ENCODE results near the gene OR7C1.
A peak's percentile ranks its signal among the peaks of the same experiment; 100 is the strongest.
"Not testable (repeated sequence)": the region's sequence is repeated elsewhere in the genome, so short reads cannot be mapped to it uniquely, and the experiment has no call there.

The OR7C1 gene

DNA sequence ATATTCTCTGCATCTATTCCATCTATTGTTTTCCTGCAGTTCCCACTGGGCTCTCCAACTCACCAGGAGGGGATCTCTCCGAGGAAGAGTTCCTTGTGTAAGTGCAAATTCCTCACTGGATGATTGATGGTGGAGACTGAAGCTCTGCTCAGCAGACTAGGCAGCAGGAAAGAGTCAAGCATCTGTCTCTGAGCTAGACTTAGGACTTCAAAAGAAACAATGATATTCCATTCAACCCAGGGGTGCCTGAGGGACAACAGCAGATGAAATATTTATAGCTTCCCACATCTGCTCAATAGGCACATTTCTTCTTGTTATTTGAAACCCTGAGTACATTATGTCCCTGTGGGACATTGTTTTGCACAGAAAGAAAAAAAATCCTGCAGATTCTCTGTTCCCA is at the start of gene OR7C1, which contains the start of gene OR7A5:
Gene OR7C1 (minus strand): TSS at position 175 of the 400 bp plus-strand sequence. CDS start 35,049 bp downstream, outside the sequence.
Gene OR7A5 (minus strand): TSS at position 175 of the 400 bp plus-strand sequence. CDS start 6,944 bp downstream, outside the sequence.
- DNase-seq = no peak

DNA sequence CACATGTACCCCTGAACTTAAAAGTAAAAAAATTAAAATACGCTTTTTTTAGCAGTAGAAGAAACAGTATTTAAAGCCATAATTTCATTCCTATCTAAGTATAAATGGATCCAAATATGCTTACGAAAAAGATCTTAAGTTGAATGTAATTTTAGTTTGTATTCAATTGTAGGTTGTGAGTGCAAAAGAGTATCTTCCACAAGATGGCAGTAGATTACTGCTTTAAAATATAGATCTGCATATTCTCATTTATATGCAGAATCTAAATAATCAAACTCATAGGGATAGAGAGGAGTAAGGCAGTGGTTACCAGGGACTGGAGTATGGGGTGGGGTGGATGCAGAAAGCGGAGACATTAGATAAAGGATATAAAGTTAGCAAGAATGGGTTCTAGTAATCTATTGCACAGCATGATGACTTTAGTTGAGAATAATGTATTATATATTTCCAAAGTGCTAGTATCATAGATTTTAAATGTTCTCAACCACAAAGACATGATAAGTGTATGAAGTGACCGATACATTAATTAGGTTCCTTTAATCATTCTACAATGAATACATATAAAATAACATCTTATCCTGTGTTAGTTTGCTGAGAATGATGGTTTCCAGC is 36.7 kb upstream of the OR7C1 start:
- peak in 1 of 3 experiments; percentile 14 for DNase-seq

DNA sequence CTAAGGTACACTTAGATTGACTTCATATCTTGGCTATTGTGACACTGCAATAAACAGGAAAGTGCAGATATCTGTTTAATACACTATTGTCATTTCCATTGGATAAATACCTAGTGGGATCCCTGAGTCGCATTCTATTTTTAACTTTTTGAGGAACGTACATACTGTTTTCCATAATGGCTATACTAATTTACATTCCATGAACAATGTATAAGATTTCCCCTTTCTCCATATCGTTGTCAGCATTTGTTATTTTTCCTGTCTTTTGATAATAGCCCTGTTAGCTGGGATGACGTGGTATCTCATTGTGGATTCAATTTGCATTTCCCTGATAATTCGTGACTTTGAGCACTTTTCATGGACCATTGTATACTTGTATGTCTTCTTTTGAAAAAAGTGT is 33.5 kb upstream of the OR7C1 start:
- DNase-seq = no peak

DNA sequence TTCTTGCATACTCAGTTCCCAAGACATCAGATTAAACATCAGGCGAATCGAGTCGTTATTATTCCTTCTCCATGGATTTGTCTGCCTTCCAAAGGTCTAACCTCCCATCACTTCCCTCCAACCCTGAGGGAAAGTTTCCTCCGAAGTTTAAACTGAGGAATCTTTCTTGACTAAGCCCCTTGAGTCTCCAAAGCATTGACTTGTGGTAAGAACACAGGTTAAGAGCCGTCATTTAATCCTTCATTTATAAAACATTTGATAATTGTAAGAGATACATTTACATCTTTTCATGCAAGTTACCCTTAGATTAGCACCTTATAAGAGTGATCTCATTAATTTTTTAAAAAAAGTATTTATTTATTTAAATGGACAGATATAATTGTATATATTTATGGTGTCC is 13.8 kb upstream of the OR7C1 start, which contains the start of gene OR7A10:
Gene OR7A10 (minus strand): TSS at position 101 of the 400 bp plus-strand sequence. CDS start 7,045 bp downstream, outside the sequence.
- DNase-seq = no peak

GRCh38 chr19:14843578-14843977 is 8.6 kb upstream of the OR7C1 start:
- DNase-seq = no peak

GRCh38 chr19:14843169-14843568 is 8.2 kb upstream of the OR7C1 start:
- DNase-seq = no peak

DNA sequence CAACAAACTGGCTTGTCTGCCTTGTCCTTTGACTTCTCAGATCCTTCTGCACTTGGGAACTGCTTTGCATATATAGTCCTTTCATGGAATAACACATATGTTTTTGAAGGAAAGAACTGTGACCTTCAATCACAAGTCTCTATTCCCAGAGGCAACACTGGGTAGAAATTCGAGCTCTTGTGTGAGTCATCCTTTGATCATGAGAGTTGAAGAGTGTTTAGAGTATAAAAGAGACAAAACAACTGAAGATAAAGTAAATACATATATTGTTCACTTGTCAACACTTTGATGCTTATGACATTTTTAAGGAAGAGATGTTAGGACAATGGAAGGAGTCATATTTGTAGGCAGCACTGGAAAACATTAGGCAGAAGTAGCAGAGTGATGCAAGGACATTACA is 5.2 kb upstream of the OR7C1 start:
- DNase-seq = no peak

- no peak for DNase-seq
Measured at GRCh38 chr19:14837391-14837790, 2.4 kb upstream of the OR7C1 start.

DNA sequence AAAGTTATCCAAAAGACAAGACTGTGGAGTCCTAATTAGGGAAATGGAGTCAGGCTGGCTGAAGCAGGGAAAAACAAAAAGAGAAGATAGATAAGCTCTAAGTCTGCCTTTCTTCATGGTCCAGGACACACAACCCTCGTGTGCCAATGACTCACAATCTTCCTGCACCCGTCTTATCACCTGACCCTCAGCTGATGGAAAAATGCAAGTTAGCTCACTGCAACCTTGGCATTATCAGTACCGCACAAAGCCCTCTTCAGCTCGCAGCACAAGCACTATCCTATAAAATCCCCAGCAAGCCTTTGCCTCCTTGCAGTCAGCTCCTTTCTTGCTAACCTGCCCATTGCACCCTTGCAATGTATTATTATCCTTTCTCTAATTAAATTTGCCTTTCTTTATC is 4.3 kb downstream of the OR7C1 start:
- DNase-seq = no peak

DNA sequence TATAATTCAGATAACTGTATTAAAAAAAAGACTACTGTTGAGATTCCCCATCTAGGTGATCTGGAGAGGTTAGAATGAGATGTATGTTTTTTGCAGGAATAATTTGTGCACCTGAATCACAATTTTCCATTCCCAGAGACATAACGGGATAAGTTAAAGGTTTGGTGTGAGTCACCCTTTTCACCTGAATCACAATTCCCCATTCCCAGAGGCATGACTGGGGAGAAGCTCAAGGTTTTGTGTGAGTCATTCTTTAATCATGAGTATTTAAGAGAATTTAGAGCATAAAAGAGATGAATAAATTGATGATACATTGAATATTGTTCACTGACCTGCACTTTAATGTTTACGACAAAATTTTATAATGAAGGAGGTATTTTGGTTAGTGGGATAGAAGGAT is 9.0 kb downstream of the OR7C1 start:
- no peak for DNase-seq

GRCh38 chr19:14821937-14822336 is 13.0 kb downstream of the OR7C1 start:
- no peak for DNase-seq

GRCh38 chr19:14818588-14818987 is 16.4 kb downstream of the OR7C1 start:
- no peak for DNase-seq

- DNase-seq = no peak
Measured at GRCh38 chr19:14817052-14817451, 17.9 kb downstream of the OR7C1 start.

- DNase-seq = no peak
Measured at GRCh38 chr19:14814982-14815652, 19.9 kb downstream of the OR7C1 start.

DNA sequence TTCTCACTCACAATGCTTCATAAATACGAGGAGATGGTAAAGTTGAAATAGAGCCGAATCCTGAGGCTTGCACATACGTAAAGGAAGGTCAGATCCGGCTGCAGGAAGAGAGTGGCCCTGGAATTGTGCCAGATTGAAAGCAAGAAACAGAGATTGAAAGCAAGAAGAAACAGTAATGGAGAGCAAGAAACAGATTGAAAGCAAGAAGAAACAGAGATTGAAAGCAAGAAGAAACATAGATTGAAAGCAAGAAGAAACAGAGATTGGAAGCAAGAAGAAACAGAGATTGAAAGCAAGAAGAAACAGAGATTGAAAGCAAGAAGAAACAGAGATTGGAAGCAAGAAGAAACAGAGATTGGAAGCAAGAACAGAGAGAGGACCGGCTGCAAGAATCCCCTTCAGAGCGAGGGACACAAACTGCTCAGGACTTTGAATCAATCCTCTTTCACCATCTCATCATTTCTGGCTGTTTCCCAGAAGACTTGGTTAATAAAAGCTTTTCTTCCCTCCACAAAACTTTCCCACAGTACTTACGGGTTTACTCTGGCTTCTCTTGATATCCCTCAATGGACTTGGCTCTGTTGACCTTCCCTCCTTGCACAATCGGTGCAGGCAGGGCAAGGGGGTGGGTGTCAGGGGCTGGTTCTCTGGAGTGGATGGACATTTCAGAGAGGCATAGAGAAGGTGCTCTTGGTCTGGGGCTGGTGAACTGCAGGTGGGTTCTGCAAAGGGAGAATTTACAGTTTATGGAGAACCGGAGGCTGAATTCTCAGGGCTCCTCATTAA is 25.5 kb downstream of the OR7C1 start:
- DNase-seq = no peak

DNA sequence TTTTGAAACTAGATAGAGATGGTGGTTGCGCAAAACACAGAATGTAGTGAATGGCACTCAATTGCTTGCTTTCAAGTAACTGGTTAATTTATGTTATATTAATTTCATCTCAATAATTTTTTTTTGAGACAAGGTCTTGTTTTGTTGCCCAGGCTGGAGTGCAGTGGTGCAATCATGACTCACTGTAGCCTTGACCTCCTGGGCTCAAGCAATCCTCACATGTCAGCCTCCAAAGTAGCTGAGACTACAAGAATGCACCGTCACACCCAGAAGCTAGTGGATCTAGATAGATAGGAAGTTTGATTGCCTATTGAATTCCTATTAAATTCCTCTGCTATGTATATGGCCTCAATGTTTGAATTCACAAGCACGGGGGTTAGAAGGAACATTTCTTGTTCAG is 30.2 kb downstream of the OR7C1 start:
- DNase-seq = no peak

GRCh38 chr19:14798760-14799159 is 36.2 kb downstream of the OR7C1 start:
- DNase-seq = no peak

DNA sequence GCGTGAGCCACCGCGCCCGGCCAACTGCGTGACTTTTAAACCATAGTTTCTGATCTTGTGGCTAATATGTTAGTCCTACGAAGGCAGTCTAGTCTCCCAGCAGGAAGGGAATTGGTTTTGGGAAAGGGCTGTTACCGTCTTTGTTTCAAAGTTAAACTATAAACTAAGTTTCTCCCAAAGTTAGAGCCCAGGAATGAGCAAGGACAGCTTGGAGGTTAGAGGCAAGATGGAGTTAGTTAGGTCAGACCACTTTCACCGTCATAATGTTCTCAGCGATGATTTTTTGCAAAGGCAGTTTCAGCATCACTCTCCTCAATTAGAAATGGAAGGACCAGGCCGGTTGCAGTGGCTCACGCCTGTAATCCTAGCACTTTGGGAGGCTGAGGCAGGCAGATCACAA is 39.0 kb downstream of the OR7C1 start:
- no peak for DNase-seq

DNA sequence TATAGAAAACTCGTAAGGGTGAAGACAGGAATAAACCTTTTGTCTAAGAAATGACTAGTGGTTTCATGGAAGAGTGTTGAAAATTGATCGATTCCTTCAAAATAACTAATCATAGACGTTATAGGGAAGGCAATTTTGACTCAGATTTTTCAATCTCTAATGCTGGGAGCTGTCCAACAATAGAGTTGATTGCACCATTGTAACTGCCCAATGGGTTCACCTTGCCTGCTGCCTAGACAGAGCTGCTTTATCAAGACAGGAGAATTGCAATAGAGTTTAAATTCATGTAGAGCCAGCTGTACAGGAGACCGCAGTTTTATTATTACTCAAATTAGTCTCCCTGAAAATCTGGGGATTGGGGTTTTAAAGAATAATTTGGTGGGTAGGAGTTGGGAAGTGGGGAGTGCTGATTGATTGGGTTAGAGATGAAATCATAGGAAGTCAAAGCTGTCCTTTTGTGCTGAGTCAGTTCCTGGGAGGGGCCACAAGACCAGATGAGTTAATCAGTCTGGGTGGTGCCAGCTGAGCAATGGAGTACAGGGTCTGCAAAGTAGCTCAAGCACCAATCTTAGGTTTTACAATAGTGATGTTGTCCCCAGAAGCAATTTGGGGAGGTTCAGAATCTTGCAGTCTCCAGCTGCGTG is 39.8 kb downstream of the OR7C1 start:
- no peak for DNase-seq

- DNase-seq = peak in 1 of 3 experiments; percentile 9
Measured at GRCh38 chr19:14792250-14792649, 42.7 kb downstream of the OR7C1 start.

- DNase-seq = no peak
Measured at GRCh38 chr19:14786421-14786851, 48.5 kb downstream of the OR7C1 start.

- not testable (repeated sequence) for DNase-seq
Measured at GRCh38 chr19:14785102-14785793, 49.7 kb downstream of the OR7C1 start.

DNA sequence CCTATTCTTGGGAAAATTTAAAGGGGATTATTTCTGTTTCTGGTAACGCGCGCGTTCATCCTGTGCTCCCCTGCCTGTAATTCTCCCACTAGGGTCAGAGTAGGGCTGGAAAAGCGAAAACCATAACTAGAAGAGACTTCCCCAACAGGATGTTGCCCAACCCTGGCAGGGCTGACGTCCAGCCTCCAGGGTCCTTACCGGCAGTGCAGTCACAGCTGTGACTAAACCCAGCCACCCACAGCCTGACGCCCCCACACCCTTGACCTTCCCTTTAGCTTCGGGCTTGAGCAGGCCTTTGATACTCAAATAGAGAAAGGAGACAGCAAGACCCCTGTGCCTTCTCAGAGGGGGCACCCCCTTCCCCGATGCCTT is 50.3 kb downstream of the OR7C1 start:
- DNase-seq = not testable (repeated sequence)
